Activated T-helper 2 cell treated with anti-CD3 and anti-CD28 coated beads, Interferon-gamma antibody, Interleukin-2, Interleukin-4, amounts not matched to agents 10 μg/mL and 5 μg/mL and 100 μg/mL, durations not matched to agents 14 hours and 24 hours and 36 hours (primary cell): ENCODE measurements around the gene IPPK. TPM values are rescaled to one million over a fixed set of nuclear protein-coding genes. Genes with fewer than 3 reads are reported as not detected.
"Not testable (repeated sequence)": the region's sequence is repeated elsewhere in the genome, so short reads cannot be mapped to it uniquely, and the experiment has no call there.

Experiments used
- DNase-seq: peaks from one replicate; pipeline ENCODE4 v3.0.0; 2021; ENCODE audit warnings: low spot score
- H3K27ac Mint-ChIP-seq: one replicate; pipeline ENCODE4 v1.8.0; 2021; ENCODE audit warnings: mixed read lengths
- H3K27me3 Mint-ChIP-seq: one replicate; pipeline ENCODE4 v1.8.0; 2021; ENCODE audit warnings: low read depth, mixed read lengths
- H3K36me3 Mint-ChIP-seq: one replicate; pipeline ENCODE4 v1.8.0; 2021; ENCODE audit warnings: low read depth, mixed read lengths
- H3K4me1 Mint-ChIP-seq: one replicate; pipeline ENCODE4 v1.8.0; 2021; ENCODE audit warnings: low read depth, mixed read lengths
- H3K4me3 Mint-ChIP-seq: one replicate; pipeline ENCODE4 v1.8.0; 2021; ENCODE audit warnings: low read depth, mild to moderate bottlenecking, moderate library complexity, mixed read lengths
- H3K9me3 Mint-ChIP-seq: one replicate; pipeline ENCODE4 v1.8.0; 2021; ENCODE audit warnings: mixed read lengths
- intact Hi-C: fragments of 100-400 bp; cut with micrococcal nuclease; formaldehyde crosslinking; loops from one replicate; pipeline ENCODE4 v1.15.1; 2023
- total RNA-seq: library from RNA; stranded (reverse); gene quantifications from 2 replicates; pipeline ENCODE4 v1.2.3, GENCODE V29; 2022

IPPK gene
- total RNA-seq, 1 donor from 2014 or later, result 14.8 TPM

DNA sequence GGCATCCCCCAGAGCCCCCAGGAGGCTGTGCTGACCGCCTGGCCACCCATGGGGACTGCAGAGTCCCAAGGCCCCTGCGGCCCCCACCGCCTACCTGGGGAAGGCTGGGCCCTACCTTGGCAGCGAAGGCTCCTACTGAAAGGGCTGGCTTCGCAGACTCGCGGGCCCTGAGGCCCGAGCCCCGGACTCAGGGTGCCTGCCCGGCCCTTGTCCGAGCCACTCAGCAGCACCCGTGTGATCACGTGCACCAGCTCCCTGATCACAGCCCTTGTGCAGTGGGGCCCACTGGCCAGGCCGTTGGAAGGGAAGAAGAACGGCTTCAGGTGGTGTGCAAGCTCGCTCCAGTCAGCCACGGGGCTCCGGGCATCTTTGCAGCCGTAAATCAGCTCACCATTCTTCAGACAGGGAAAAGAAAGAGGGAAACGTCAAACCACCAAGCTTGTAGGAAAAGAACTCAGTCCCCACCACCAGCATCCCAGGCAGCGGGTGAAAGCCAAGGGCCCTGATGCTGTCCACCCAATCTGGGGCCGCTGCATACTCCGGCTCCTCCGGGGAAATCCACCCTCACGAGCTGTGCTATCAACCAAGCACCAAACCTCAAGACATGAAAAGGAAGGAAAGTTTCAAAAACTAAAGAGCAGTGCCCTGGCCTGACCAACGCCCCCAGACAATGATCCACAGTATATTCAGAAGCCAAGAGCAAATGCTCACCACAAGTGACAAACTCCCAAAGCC is 31.9 kb downstream of the IPPK start:
- peaks cover 5% of the 10 kb centered on the region for H3K4me1 Mint-ChIP-seq
- no peaks in the 10 kb centered on the region for H3K9me3 Mint-ChIP-seq
- H3K27me3 Mint-ChIP-seq, result no peaks in the 10 kb centered on the region
- no peak overlapping the region for H3K4me3 Mint-ChIP-seq
- H3K36me3 Mint-ChIP-seq, result peaks cover 73% of the 10 kb centered on the region
- DNase-seq, result no peak
- no peak overlapping the region for H3K27ac Mint-ChIP-seq
- intact Hi-C loops, result loop anchor here (10.0 kb wide), 1 partner anchor 123 kb away; no protein-coding TSS in a partner anchor

DNA sequence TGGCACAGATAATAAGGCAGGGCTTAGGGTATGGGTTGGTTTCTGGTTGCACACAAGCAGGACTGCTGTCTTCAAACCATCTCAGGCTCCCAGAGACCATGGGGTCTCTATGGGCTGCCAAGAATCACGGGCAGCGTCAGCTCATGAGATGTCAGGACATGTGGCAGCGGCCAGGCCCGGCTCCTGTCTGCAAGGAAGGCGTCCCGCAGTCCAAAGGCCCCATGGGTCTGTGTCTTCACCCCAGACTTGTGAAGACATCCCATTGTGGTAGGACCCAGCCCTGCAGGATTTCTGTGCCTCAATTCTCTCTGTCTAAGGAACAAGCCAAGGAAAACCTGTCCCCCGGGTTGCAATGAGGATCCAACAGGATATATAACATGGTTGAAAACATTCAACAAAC is 32.6 kb downstream of the IPPK start:
- peaks cover 9% of the 10 kb centered on the region for H3K4me1 Mint-ChIP-seq
- peaks cover 72% of the 10 kb centered on the region for H3K36me3 Mint-ChIP-seq
- no peak overlapping the region for H3K27ac Mint-ChIP-seq
- H3K4me3 Mint-ChIP-seq, result no peak overlapping the region
- no peaks in the 10 kb centered on the region for H3K27me3 Mint-ChIP-seq
- DNase-seq, result no peak
- H3K9me3 Mint-ChIP-seq, result no peaks in the 10 kb centered on the region
- intact Hi-C loops, result loop anchor here (10.0 kb wide), 1 partner anchor 123 kb away; no protein-coding TSS in a partner anchor

- Mint-ChIP-seq H3K9me3 (no peaks in the 10 kb centered on the region), H3K4me1 (peaks cover 14% of the 10 kb centered on the region), H3K4me3 (no peak overlapping the region), H3K27ac (no peak overlapping the region), H3K27me3 (no peaks in the 10 kb centered on the region), H3K36me3 (peaks cover 75% of the 10 kb centered on the region)
- intact Hi-C loops, result loop anchor here (10.0 kb wide), 1 partner anchor 122 kb away; no protein-coding TSS in a partner anchor
- no peak for DNase-seq
These were observed 33.3 kb downstream of the IPPK start for GRCh38 chr9:92636627-92637026.

DNA sequence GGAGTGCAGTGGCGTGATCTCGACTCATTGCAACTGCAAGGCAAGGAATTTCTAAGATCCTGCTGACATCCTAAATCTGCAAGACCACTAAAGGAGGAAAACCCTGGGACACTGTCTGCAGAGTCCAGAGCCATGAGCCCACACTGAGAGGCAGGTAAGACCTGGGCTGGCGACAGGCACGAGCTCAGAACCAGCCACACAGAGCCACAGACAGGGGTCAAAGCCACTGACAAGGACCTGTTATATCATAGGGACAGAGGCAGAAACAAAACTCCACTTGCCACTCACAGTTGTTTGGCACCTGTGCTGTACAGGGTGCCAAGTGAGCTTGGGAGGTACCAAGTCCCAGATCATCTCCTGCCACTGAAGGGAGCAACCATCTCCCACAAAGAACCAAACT is 34.2 kb downstream of the IPPK start:
- Mint-ChIP-seq H3K4me1 (peaks cover 15% of the 10 kb centered on the region), H3K36me3 (peaks cover 72% of the 10 kb centered on the region), H3K27ac (no peak overlapping the region), H3K27me3 (no peaks in the 10 kb centered on the region), H3K9me3 (no peaks in the 10 kb centered on the region), H3K4me3 (no peak overlapping the region)
- intact Hi-C loops, result loop anchor here (10.0 kb wide), 1 partner anchor 121 kb away; no protein-coding TSS in a partner anchor
- no peak for DNase-seq

GRCh38 chr9:92634712-92635605 is 35.0 kb downstream of the IPPK start:
- Mint-ChIP-seq H3K36me3 (peaks cover 74% of the 10 kb centered on the region), H3K27ac (no peak overlapping the region), H3K4me3 (no peak overlapping the region), H3K9me3 (no peaks in the 10 kb centered on the region), H3K27me3 (no peaks in the 10 kb centered on the region), H3K4me1 (peaks cover 15% of the 10 kb centered on the region)
- intact Hi-C loops, result loop anchor here (5.0 to 10.0 kb wide), 4 partner anchors 32 to 498 kb away; partner anchors contain the start of genes CENPP and NOL8
- DNase-seq, result peak; percentile 55

DNA sequence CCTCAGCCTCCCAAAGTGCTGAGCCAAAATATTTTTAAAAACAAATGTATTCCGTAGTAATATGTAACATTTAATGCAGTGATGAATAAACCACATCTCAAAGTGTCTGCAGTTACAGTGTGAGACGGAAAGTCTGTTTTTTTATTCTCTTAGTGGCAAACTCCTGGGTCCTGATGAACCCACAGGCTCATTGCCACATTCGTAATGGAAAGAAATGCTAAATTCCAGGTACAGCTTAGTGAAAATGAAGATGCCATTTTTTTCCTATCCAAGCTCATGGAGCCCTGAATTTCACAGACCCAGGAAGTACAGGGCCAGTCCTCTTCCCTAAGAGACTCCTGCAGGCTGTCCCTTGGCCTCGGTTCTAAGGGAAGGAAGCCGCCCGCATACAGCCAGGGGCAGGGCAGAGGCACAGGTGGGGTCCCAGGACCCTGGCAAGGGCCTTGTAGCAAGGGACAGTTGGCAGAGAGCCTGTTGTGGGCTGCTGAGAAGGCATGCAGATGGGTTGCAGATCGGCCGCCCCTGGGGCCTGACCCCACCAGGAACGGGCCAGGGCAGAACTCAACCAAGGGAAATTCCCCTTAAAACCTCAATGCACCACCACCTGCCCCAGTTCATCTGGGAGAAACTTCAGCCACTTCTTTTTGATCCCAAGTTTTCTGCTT is 36.2 kb downstream of the IPPK start:
- peaks cover 79% of the 10 kb centered on the region for H3K36me3 Mint-ChIP-seq
- no peak overlapping the region for H3K27ac Mint-ChIP-seq

GRCh38 chr9:92632641-92633040 is 37.3 kb downstream of the IPPK start:
- Mint-ChIP-seq H3K36me3 (peaks cover 82% of the 10 kb centered on the region), H3K4me1 (peaks cover 15% of the 10 kb centered on the region), H3K27ac (no peak overlapping the region), H3K27me3 (no peaks in the 10 kb centered on the region), H3K4me3 (no peak overlapping the region), H3K9me3 (no peaks in the 10 kb centered on the region)
- intact Hi-C loops, result loop anchor here (5.0 to 10.0 kb wide), 4 partner anchors 35 to 495 kb away; partner anchors contain the start of genes CENPP and NOL8
- DNase-seq, result no peak

More for the DNA sequence above, 36.2 kb downstream of the IPPK start:
- Mint-ChIP-seq H3K9me3 (no peaks in the 10 kb centered on the region), H3K4me1 (peaks cover 15% of the 10 kb centered on the region), H3K27me3 (no peaks in the 10 kb centered on the region), H3K4me3 (no peak overlapping the region)
- intact Hi-C loops, result loop anchor here (5.0 to 10.0 kb wide), 4 partner anchors 34 to 496 kb away; partner anchors contain the start of genes CENPP and NOL8
- no peak for DNase-seq

DNA sequence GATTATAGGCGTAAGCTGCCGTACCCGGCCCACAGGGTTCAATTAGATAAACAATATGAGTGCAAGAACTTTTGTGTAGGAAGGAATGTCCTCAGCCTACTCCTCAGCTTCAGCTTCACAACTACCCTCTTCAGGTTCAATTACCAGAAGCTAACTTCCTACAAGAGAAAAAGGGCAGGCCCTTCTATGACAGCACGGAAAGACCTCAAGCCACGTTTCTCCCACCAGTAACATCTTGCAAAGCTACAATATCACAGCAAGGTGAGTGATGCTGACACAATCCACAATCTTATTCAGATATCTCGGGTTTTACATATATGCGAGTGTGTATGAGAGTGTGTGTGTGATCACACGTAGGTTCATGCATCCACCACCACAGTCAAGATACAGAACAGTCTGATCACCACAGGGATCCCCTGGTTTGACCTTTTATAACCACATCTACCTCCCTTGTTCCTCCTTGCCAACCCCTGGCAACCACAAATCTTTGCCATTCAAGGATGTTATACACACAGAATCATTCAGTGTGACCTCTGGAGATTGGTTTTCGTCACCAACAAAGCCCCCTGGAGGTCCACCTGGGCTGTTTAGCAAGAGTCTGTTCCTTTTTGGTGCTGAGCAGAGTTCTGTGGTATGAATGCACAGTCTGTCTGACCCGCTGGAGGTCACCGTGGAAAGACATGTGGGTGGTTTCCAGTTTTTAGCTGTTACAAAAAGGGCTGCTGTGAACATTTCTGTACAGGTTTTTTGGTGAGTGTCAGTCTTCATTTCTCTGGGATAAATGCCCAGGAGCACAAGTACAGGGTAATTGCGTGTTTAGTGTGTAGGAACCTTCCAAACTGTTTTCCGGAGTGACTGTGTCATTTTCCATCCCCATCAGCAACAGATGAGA is 38.2 kb downstream of the IPPK start:
- peak overlapping the region; percentile 77 for H3K27ac Mint-ChIP-seq
- H3K4me3 Mint-ChIP-seq, result no peak overlapping the region
- intact Hi-C loops, result loop anchor here (5.0 to 10.0 kb wide), 4 partner anchors 36 to 494 kb away; partner anchors contain the start of genes CENPP and NOL8
- no peaks in the 10 kb centered on the region for H3K27me3 Mint-ChIP-seq
- H3K9me3 Mint-ChIP-seq, result no peaks in the 10 kb centered on the region
- peaks cover 15% of the 10 kb centered on the region for H3K4me1 Mint-ChIP-seq
- no peak for DNase-seq
- peaks cover 79% of the 10 kb centered on the region for H3K36me3 Mint-ChIP-seq

- intact Hi-C loops, result no loop called here
- Mint-ChIP-seq H3K9me3 (no peaks in the 10 kb centered on the region), H3K27ac (no peak overlapping the region), H3K4me3 (no peak overlapping the region), H3K36me3 (peaks cover 57% of the 10 kb centered on the region), H3K27me3 (no peaks in the 10 kb centered on the region), H3K4me1 (peaks cover 14% of the 10 kb centered on the region)
- DNase-seq, result no peak
These were observed 42.3 kb downstream of the IPPK start for GRCh38 chr9:92627651-92628050.

GRCh38 chr9:92626484-92626883 is 43.4 kb downstream of the IPPK start:
- Mint-ChIP-seq H3K4me3 (no peak overlapping the region), H3K27ac (no peak overlapping the region), H3K9me3 (no peaks in the 10 kb centered on the region), H3K4me1 (peaks cover 4% of the 10 kb centered on the region), H3K36me3 (peaks cover 50% of the 10 kb centered on the region), H3K27me3 (no peaks in the 10 kb centered on the region)
- no peak for DNase-seq
- intact Hi-C loops, result no loop called here

DNA sequence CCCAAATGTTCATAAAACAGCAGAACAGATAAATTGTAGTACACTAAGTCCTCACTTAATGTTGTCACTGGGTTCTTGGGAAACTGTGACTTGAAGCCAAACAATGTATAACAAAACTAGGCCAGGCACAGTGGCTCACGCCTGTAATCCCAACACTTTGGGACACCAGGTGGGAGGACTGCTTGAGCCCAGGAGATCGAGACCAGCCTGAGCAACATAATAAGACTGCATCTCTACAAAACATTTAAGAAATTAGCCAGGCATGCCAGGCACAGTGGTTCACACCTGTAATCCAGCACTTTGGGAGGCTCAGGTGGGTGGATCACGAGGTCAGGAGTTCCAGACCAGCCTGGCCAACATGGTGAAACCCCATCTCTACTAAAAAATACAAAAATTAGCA is 46.0 kb downstream of the IPPK start:
- H3K27me3 Mint-ChIP-seq, DNase-seq, H3K4me1 Mint-ChIP-seq, H3K4me3 Mint-ChIP-seq, intact Hi-C loops, H3K9me3 Mint-ChIP-seq, H3K27ac Mint-ChIP-seq: not testable (repeated sequence)
- H3K36me3 Mint-ChIP-seq, result peaks cover 44% of the 10 kb centered on the region
